GM12878 (cell line): ENCODE measurements around the gene PCGF1. TPM values are rescaled to one million over a fixed set of nuclear protein-coding genes. Genes with fewer than 3 reads are reported as not detected.
A peak's percentile ranks its signal among the peaks of the same experiment; 100 is the strongest.

Source experiments
- BHLHE40 ChIP-seq, 2 experiments: fragments of 450-650 bp in 1 of 2; IDR thresholded peaks; 2 replicates each; pipeline ENCODE4 v1.6.1; 2011 to 2017; ENCODE audit warnings: low read depth in 2 of 2, borderline replicate concordance in 1 of 2, improper control_type of control experiment in 1 of 2, low read length in 1 of 2, mild to moderate bottlenecking in 1 of 2
- CBFB ChIP-seq: IDR thresholded peaks from 2 replicates; pipeline ENCODE4 v1.6.1; 2016; ENCODE audit warnings: antibody characterized with exemption, low read depth
- EGR1 ChIP-seq, 2 experiments: IDR thresholded peaks; 1 replicate in 1 of 2; 2 replicates in 1 of 2; pipeline ENCODE4 v1.6.1; 2011 to 2012; ENCODE audit warnings: low read depth in 2 of 2, low read length in 2 of 2, borderline replicate concordance in 1 of 2, mild to moderate bottlenecking in 1 of 2, moderate library complexity in 1 of 2
- GABPA ChIP-seq: IDR thresholded peaks from 2 replicates; pipeline ENCODE4 v1.6.1; 2014; ENCODE audit warnings: antibody characterized with exemption, low read depth, mild to moderate bottlenecking, inconsistent platforms
- MTA3 ChIP-seq: IDR thresholded peaks from 2 replicates; pipeline ENCODE4 v1.6.1; 2012; ENCODE audit warnings: low read length, inconsistent platforms, borderline replicate concordance
- MYB ChIP-seq: fragments of 150-350 bp; IDR thresholded peaks from 2 replicates; pipeline ENCODE4 v1.6.1; 2014; ENCODE audit warnings: mild to moderate bottlenecking, low read depth, low read length, borderline replicate concordance
- NFIC ChIP-seq: IDR thresholded peaks from 2 replicates; pipeline ENCODE4 v1.6.1; 2012; ENCODE audit warnings: low read depth, mild to moderate bottlenecking, inconsistent platforms, low read length, moderate library complexity
- NRF1 ChIP-seq: conservative IDR thresholded peaks from 2 replicates; pipeline ENCODE4 v1.6.1; 2011; ENCODE audit warnings: mild to moderate bottlenecking, low read depth, low read length, improper control_type of control experiment
- RELA ChIP-seq: fragments of 450-650 bp; IDR thresholded peaks from 2 replicates; pipeline ENCODE4 v1.8.0; 2014; ENCODE audit warnings: borderline replicate concordance; ENCODE audit not compliant: partially characterized antibody
- RFX5 ChIP-seq: IDR thresholded peaks from 2 replicates; pipeline ENCODE4 v1.6.1; 2011; ENCODE audit warnings: low read depth, low read length, improper control_type of control experiment
- SP1 ChIP-seq: IDR thresholded peaks from one replicate; pipeline ENCODE4 v1.6.1; 2011; ENCODE audit warnings: low read depth, low read length
- STAT3 ChIP-seq: IDR thresholded peaks from 2 replicates; pipeline ENCODE4 v1.6.1; 2011; ENCODE audit warnings: low read depth, low read length, improper control_type of control experiment
- SUZ12 ChIP-seq: fragments of 200-600 bp; sonication (generic); IDR thresholded peaks from one replicate; pipeline ENCODE4 v1.6.1; 2018; ENCODE audit warnings: antibody characterized with exemption, mild to moderate bottlenecking; ENCODE audit not compliant: unreplicated experiment
- polyA plus RNA-seq, 11 experiments: library from polyadenylated mRNA; depleted of rRNA in 4 of 11; unstranded in 6 of 11; stranded (reverse) in 5 of 11; fragments of >200 nt; fragmentation: Nextera tagmentation in 4 of 11; fragmentation: Illumina TruSeq in 1 of 11; extraction: Ambion mirVana in 4 of 11; extraction: Trizol in 1 of 11; gene quantifications; 1 replicate in 1 of 11; 2 replicates in 10 of 11; pipeline versions ENCODE4 v1.2.1 to v1.2.3, GENCODE V29; 2011 to 2016; ENCODE audit warnings: inconsistent platforms in 2 of 11, missing spikeins in 2 of 11, low read depth in 1 of 11
- total RNA-seq, 4 experiments: library from RNA; depleted of rRNA in 3 of 4; stranded (reverse); fragments of >200 nt in 3 of 4; fragmentation: Illumina TruSeq in 1 of 4; extraction: Trizol in 1 of 4; gene quantifications; 2 replicates each; pipeline versions ENCODE4 v1.2.1 to v1.2.3, GENCODE V29; 2013 to 2021
- TF ChIP-seq, protein P1 (sequence below): fragments of 450-650 bp; IDR thresholded peaks from 2 replicates; pipeline ENCODE4 v1.6.1; 2017; ENCODE audit warnings: mild to moderate bottlenecking, moderate library complexity
- TF ChIP-seq, protein P2 (sequence below): fragments of 450-650 bp; IDR thresholded peaks from 2 replicates; pipeline ENCODE4 v1.6.1; 2016; ENCODE audit warnings: mild to moderate bottlenecking
- TF ChIP-seq, protein P3 (sequence below): IDR thresholded peaks from 2 replicates; pipeline ENCODE4 v1.6.1; 2011; ENCODE audit warnings: borderline replicate concordance, low read depth, mild to moderate bottlenecking, moderate library complexity, mixed read lengths, low read length; ENCODE audit not compliant: insufficient read depth; ENCODE audit errors: extremely low read length
- TF ChIP-seq, protein P4 (sequence below): IDR thresholded peaks from 2 replicates; pipeline ENCODE4 v1.6.1; 2012; ENCODE audit warnings: low read depth, low read length, improper control_type of control experiment
- TF ChIP-seq, protein P5 (sequence below): fragments of 450-650 bp; IDR thresholded peaks from 2 replicates; pipeline ENCODE4 v1.6.1; 2018; ENCODE audit warnings: borderline replicate concordance, mild to moderate bottlenecking; ENCODE audit not compliant: partially characterized antibody

PCGF1 gene
- total and polyA plus RNA-seq, 10 of the 15 experiments (the other 5 are each of a cell fraction or from before 2014, with no cell fraction given) = 23.1 to 50.8 (median 27.4) TPM

DNA sequence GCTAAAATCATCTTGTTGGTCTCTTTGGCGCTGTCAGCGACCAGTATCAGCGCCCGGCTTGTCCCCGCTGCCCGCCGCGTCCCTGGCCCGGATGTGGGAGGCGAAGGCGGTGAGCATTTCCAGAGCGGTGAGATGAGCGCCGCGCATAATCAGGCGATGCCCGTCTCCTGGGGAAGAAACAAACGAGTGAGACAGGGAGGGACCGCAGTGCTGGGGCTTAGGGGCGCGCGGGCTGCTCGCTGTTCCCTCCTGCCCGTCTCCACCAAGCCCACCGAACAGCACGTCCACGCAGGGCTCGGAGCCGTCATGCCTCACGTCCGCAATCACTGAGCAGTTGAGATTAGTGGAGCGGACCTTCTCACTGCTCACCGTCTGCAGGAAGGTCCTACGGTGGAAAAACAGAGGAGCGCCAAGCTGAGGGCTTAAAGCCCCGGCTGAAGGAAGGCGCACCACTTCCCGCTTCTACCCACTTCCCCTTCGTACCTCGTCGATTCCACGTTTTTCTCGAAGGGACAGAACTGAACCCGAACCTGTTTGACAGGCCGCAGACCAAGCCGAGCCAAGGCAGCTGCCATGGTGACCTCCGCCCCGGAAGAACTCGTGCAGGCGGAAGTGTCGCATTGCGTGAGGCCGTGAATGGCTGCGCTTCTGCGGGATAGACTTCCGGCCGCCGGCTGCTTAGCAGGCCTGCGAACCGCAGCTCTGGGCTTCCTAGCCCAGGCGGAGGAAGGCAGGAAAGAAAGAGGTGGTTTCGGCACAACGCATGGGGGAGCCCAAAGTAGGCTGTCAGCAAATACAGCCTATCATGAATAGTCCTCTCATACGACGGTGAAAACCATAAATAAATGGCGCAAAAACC, 35.2 kb downstream of the PCGF1 start, which contains the start of gene MRPL53 (continued):
- TF ChIP-seq CBFB = peak; percentile 91
- TF ChIP-seq BHLHE40 (IDR thresholded peaks at IDR 0.05; ENCODE audit: borderline replicate concordance in 1 of 2, low read depth in 2 of 2, low read length in 1 of 2) = peak; percentile 54 to 63; a peak in 2 of 4 replicates
- TF ChIP-seq RFX5 = 0 out of 2 replicates have a peak, but pooled peaks have one; percentile 24
- TF ChIP-seq, protein P1, sequence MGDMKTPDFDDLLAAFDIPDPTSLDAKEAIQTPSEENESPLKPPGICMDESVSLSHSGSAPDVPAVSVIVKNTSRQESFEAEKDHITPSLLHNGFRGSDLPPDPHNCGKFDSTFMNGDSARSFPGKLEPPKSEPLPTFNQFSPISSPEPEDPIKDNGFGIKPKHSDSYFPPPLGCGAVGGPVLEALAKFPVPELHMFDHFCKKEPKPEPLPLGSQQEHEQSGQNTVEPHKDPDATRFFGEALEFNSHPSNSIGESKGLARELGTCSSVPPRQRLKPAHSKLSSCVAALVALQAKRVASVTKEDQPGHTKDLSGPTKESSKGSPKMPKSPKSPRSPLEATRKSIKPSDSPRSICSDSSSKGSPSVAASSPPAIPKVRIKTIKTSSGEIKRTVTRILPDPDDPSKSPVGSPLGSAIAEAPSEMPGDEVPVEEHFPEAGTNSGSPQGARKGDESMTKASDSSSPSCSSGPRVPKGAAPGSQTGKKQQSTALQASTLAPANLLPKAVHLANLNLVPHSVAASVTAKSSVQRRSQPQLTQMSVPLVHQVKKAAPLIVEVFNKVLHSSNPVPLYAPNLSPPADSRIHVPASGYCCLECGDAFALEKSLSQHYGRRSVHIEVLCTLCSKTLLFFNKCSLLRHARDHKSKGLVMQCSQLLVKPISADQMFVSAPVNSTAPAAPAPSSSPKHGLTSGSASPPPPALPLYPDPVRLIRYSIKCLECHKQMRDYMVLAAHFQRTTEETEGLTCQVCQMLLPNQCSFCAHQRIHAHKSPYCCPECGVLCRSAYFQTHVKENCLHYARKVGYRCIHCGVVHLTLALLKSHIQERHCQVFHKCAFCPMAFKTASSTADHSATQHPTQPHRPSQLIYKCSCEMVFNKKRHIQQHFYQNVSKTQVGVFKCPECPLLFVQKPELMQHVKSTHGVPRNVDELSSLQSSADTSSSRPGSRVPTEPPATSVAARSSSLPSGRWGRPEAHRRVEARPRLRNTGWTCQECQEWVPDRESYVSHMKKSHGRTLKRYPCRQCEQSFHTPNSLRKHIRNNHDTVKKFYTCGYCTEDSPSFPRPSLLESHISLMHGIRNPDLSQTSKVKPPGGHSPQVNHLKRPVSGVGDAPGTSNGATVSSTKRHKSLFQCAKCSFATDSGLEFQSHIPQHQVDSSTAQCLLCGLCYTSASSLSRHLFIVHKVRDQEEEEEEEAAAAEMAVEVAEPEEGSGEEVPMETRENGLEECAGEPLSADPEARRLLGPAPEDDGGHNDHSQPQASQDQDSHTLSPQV = peak; percentile 71; the same call in 1 of the 2 replicates
- TF ChIP-seq NFIC = 0 out of 2 replicates have a peak, but pooled peaks have one; percentile 48
- TF ChIP-seq SUZ12 = no peak
- peak; percentile 68; the same call in 1 of the 2 replicates for TF ChIP-seq MTA3
- TF ChIP-seq, protein P2, sequence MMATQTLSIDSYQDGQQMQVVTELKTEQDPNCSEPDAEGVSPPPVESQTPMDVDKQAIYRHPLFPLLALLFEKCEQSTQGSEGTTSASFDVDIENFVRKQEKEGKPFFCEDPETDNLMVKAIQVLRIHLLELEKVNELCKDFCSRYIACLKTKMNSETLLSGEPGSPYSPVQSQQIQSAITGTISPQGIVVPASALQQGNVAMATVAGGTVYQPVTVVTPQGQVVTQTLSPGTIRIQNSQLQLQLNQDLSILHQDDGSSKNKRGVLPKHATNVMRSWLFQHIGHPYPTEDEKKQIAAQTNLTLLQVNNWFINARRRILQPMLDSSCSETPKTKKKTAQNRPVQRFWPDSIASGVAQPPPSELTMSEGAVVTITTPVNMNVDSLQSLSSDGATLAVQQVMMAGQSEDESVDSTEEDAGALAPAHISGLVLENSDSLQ = peak; percentile 78
- peak; percentile 51 to 78; a peak in 1 of 3 replicates for TF ChIP-seq EGR1 (IDR thresholded peaks at IDR 0.05; ENCODE audit: borderline replicate concordance in 1 of 2, low read depth in 2 of 2, low read length in 2 of 2)
- TF ChIP-seq GABPA = peak; percentile 99
- TF ChIP-seq, protein P3, sequence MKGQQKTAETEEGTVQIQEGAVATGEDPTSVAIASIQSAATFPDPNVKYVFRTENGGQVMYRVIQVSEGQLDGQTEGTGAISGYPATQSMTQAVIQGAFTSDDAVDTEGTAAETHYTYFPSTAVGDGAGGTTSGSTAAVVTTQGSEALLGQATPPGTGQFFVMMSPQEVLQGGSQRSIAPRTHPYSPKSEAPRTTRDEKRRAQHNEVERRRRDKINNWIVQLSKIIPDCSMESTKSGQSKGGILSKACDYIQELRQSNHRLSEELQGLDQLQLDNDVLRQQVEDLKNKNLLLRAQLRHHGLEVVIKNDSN = no peak
- no peak for TF ChIP-seq MYB
- TF ChIP-seq NRF1 = no peak
- TF ChIP-seq, protein P4, sequence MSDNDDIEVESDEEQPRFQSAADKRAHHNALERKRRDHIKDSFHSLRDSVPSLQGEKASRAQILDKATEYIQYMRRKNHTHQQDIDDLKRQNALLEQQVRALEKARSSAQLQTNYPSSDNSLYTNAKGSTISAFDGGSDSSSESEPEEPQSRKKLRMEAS = peak; percentile 78
- TF ChIP-seq, protein P5, sequence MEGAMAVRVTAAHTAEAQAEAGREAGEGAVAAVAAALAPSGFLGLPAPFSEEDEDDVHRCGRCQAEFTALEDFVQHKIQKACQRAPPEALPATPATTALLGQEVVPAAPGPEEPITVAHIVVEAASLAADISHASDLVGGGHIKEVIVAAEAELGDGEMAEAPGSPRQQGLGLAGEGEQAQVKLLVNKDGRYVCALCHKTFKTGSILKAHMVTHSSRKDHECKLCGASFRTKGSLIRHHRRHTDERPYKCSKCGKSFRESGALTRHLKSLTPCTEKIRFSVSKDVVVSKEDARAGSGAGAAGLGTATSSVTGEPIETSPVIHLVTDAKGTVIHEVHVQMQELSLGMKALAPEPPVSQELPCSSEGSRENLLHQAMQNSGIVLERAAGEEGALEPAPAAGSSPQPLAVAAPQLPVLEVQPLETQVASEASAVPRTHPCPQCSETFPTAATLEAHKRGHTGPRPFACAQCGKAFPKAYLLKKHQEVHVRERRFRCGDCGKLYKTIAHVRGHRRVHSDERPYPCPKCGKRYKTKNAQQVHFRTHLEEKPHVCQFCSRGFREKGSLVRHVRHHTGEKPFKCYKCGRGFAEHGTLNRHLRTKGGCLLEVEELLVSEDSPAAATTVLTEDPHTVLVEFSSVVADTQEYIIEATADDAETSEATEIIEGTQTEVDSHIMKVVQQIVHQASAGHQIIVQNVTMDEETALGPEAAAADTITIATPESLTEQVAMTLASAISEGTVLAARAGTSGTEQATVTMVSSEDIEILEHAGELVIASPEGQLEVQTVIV = peak; percentile 91
- TF ChIP-seq STAT3 = no peak
- peak; percentile 50 for TF ChIP-seq RELA
- TF ChIP-seq SP1 = peak; percentile 35
